Measurements from ENCODE around the gene ANKRD13A. TPM values are rescaled to one million over a fixed set of nuclear protein-coding genes. Genes with fewer than 3 reads are reported as not detected.
A peak's percentile ranks its signal among the peaks of the same experiment; 100 is the strongest.

ANKRD13A gene
- total and polyA plus RNA-seq, 2 of the 13 experiments (the other 11 are each of a cell fraction or from before 2014, with no cell fraction given) = 34.1 to 41.6 TPM

DNA sequence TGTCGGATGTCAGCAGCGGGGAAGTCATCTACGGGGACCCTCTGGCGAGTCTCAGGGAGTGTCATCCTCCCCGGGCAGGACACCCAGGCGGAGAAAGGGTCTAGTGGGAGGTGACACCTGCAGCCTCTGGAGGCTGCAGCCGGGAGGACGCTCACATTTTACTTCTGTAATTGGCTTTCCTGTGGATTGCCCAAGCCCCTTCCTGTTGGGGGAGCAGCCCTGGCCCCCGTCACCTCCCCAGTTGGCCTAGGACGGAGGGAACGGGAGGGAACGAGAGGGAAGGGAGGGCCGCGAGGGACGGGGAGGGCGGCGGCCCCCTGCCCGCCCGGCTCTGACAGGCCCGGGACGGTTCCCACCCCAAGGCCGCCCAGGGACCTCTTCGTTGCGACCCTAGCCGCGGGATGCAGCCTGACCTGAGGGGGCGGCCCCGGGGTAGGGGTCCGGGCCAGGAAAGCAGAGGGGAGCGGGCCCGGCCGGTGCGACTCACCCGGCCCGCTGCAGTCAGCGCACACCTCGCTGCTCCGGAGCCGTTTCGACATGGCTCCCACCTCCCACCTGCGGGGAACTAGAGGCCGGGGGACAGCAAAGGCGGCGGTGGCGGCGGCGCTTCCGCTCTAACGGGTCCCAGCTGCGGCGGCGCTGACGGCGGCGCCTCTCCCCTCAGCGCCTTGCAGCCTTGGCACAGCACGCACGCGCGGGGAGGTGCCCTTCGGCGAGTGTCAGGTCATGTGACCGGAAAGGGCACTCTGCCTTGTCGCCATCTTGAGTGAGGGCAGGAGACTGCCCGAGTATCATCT, 3.3 kb upstream of the ANKRD13A start, which contains the start of gene GIT2 (continued):
- TF ChIP-seq, protein P1, sequence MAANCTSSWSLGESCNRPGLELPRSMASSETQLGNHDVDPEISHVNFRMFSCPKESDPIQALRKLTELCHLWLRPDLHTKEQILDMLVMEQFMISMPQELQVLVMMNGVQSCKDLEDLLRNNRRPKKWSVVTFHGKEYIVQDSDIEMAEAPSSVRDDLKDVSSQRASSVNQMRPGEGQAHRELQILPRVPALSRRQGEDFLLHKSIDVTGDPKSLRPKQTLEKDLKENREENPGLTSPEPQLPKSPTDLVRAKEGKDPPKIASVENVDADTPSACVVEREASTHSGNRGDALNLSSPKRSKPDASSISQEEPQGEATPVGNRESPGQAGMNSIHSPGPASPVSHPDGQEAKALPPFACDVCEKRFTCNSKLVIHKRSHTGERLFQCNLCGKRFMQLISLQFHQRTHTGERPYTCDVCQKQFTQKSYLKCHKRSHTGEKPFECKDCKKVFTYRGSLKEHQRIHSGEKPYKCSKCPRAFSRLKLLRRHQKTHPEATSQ (CRISPR knock-in tag; IDR thresholded peaks at IDR 0.05; ENCODE audit: borderline replicate concordance) = no peak
- no peak for TF ChIP-seq ZNF567 (CRISPR knock-in tag; IDR thresholded peaks at IDR 0.05; ENCODE audit: borderline replicate concordance)
- no peak for TF ChIP-seq MXD4 (CRISPR knock-in tag; IDR thresholded peaks at IDR 0.05)
- no peak for TF ChIP-seq TP53 (CRISPR knock-in tag; conservative IDR thresholded peaks at IDR 0.05)
- TF ChIP-seq REPIN1 (CRISPR knock-in tag; IDR thresholded peaks at IDR 0.05; ENCODE audit: borderline replicate concordance, low read depth) = peak; percentile 56; the same call in 1 of the 2 replicates
- TF ChIP-seq, protein P2, sequence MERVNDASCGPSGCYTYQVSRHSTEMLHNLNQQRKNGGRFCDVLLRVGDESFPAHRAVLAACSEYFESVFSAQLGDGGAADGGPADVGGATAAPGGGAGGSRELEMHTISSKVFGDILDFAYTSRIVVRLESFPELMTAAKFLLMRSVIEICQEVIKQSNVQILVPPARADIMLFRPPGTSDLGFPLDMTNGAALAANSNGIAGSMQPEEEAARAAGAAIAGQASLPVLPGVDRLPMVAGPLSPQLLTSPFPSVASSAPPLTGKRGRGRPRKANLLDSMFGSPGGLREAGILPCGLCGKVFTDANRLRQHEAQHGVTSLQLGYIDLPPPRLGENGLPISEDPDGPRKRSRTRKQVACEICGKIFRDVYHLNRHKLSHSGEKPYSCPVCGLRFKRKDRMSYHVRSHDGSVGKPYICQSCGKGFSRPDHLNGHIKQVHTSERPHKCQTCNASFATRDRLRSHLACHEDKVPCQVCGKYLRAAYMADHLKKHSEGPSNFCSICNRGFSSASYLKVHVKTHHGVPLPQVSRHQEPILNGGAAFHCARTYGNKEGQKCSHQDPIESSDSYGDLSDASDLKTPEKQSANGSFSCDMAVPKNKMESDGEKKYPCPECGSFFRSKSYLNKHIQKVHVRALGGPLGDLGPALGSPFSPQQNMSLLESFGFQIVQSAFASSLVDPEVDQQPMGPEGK (CRISPR knock-in tag; IDR thresholded peaks at IDR 0.05) = peak; percentile 90
- TF ChIP-seq, protein P3, sequence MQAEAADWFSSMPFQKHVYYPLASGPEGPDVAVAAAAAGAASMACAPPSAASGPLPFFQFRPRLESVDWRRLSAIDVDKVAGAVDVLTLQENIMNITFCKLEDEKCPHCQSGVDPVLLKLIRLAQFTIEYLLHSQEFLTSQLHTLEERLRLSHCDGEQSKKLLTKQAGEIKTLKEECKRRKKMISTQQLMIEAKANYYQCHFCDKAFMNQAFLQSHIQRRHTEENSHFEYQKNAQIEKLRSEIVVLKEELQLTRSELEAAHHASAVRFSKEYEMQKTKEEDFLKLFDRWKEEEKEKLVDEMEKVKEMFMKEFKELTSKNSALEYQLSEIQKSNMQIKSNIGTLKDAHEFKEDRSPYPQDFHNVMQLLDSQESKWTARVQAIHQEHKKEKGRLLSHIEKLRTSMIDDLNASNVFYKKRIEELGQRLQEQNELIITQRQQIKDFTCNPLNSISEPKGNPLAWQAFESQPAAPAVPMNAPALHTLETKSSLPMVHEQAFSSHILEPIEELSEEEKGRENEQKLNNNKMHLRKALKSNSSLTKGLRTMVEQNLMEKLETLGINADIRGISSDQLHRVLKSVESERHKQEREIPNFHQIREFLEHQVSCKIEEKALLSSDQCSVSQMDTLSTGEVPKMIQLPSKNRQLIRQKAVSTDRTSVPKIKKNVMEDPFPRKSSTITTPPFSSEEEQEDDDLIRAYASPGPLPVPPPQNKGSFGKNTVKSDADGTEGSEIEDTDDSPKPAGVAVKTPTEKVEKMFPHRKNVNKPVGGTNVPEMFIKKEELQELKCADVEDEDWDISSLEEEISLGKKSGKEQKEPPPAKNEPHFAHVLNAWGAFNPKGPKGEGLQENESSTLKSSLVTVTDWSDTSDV (CRISPR knock-in tag; IDR thresholded peaks at IDR 0.05) = no peak
- TF ChIP-seq CEBPB (IDR thresholded peaks at IDR 0.05; ENCODE audit: borderline replicate concordance, low read depth, low read length) = no peak; the same call in 1 of the 2 replicates
- no peak for TF ChIP-seq FOXO1 (CRISPR knock-in tag; IDR thresholded peaks at IDR 0.05)
- no peak for TF ChIP-seq ZKSCAN1 (IDR thresholded peaks at IDR 0.05; ENCODE audit: low read length)
- no peak for TF ChIP-seq ZNF615 (CRISPR knock-in tag; IDR thresholded peaks at IDR 0.05; ENCODE audit: borderline replicate concordance)
- TF ChIP-seq, protein P4, sequence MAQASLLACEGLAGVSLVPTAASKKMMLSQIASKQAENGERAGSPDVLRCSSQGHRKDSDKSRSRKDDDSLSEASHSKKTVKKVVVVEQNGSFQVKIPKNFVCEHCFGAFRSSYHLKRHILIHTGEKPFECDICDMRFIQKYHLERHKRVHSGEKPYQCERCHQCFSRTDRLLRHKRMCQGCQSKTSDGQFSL (CRISPR knock-in tag; IDR thresholded peaks at IDR 0.05) = peak; percentile 30; the same call in 1 of the 2 replicates
- TF ChIP-seq, protein P5, sequence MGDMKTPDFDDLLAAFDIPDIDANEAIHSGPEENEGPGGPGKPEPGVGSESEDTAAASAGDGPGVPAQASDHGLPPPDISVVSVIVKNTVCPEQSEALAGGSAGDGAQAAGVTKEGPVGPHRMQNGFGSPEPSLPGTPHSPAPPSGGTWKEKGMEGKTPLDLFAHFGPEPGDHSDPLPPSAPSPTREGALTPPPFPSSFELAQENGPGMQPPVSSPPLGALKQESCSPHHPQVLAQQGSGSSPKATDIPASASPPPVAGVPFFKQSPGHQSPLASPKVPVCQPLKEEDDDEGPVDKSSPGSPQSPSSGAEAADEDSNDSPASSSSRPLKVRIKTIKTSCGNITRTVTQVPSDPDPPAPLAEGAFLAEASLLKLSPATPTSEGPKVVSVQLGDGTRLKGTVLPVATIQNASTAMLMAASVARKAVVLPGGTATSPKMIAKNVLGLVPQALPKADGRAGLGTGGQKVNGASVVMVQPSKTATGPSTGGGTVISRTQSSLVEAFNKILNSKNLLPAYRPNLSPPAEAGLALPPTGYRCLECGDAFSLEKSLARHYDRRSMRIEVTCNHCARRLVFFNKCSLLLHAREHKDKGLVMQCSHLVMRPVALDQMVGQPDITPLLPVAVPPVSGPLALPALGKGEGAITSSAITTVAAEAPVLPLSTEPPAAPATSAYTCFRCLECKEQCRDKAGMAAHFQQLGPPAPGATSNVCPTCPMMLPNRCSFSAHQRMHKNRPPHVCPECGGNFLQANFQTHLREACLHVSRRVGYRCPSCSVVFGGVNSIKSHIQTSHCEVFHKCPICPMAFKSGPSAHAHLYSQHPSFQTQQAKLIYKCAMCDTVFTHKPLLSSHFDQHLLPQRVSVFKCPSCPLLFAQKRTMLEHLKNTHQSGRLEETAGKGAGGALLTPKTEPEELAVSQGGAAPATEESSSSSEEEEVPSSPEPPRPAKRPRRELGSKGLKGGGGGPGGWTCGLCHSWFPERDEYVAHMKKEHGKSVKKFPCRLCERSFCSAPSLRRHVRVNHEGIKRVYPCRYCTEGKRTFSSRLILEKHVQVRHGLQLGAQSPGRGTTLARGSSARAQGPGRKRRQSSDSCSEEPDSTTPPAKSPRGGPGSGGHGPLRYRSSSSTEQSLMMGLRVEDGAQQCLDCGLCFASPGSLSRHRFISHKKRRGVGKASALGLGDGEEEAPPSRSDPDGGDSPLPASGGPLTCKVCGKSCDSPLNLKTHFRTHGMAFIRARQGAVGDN (CRISPR knock-in tag; IDR thresholded peaks at IDR 0.05) = peak; percentile 91
- no peak for TF ChIP-seq MBNL3 (CRISPR knock-in tag; conservative IDR thresholded peaks at IDR 0.05)
- TF ChIP-seq, protein P6, sequence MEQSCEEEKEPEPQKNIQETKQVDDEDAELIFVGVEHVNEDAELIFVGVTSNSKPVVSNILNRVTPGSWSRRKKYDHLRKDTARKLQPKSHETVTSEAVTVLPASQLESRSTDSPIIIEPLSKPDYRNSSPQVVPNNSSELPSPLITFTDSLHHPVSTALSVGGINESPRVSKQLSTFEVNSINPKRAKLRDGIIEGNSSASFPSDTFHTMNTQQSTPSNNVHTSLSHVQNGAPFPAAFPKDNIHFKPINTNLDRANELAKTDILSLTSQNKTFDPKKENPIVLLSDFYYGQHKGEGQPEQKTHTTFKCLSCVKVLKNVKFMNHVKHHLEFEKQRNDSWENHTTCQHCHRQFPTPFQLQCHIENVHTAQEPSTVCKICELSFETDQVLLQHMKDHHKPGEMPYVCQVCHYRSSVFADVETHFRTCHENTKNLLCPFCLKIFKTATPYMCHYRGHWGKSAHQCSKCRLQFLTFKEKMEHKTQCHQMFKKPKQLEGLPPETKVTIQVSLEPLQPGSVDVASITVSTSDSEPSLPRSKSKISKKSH (CRISPR knock-in tag; IDR thresholded peaks at IDR 0.05; ENCODE audit: borderline replicate concordance) = peak; percentile 44; the same call in 1 of the 2 replicates

Measured in HepG2 (cell line).